Muscle of arm (tissue), 12 donors: ENCODE measurements around the gene KRTAP10-7. TPM values are rescaled to one million over a fixed set of nuclear protein-coding genes. Genes with fewer than 3 reads are reported as not detected.
"Not testable (repeated sequence)": the region's sequence is repeated elsewhere in the genome, so short reads cannot be mapped to it uniquely, and the experiment has no call there.

Experiments used
- DNase-seq: peaks from one replicate; pipeline ENCODE4 v3.0.0-alpha.2; 2013
- polyA plus RNA-seq, 12 donors: library from polyadenylated mRNA; unstranded; fragments of 120-200 nt; gene quantifications; one replicate each; pipeline ENCODE4 v1.2.1, GENCODE V29; 2013; ENCODE audit not compliant: insufficient read length in 12 of 12

KRTAP10-7 gene
- polyA plus RNA-seq, 12 donors: not detected

DNA sequence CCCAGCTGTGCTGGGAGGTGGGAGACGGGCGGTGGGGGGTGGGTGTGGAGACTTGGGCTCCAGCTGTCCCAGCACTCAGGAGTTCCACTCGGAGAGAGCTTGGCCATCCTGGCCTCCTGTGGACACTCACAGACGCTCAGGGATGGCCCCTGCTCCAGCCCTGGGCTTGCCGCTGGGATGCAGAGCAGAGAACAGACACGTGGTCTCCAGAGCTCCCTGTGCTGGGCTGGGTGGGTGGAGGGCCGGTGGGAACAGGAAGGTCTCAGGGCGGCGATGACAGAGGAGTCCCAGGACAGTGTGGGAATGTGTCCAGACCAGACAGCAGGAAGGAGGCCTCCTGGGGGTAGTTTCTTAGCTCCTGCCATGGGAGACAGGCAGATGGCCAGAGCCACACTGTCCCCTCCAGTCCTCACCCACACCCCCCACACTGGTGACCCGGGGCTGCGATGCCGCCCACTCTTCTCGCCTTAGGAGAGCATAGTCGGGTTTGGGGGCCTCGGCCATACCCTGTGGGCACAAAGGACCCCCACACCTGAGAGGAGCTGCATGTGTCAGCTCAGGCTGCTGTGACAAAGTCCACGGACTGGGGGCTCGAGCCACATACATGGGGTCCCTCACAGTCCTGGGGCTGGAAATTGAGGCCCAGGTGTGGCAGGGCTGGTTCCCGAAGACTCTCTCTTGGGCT is 28.5 kb downstream of the KRTAP10-7 start:
- no peak for DNase-seq

DNA sequence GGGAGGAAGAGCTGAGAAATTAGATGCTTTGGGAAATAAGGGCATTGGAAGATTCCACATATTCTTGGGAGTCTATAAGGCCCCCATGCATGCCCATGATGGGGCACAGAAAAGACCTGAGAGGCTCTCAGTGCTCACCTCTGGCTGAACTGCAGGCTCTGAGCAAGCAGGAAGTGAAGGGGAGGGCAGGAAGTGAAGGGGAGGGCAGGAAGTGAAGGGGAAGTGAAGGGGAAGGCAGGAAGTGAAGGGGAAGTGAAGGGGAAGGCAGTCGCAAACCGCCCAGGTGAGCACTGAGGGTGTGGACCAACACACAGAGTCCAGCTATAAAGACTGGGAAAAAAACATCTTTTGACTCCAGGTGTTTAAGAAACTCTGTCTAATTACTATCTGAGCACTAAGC is 30.0 kb downstream of the KRTAP10-7 start:
- no peak for DNase-seq

DNA sequence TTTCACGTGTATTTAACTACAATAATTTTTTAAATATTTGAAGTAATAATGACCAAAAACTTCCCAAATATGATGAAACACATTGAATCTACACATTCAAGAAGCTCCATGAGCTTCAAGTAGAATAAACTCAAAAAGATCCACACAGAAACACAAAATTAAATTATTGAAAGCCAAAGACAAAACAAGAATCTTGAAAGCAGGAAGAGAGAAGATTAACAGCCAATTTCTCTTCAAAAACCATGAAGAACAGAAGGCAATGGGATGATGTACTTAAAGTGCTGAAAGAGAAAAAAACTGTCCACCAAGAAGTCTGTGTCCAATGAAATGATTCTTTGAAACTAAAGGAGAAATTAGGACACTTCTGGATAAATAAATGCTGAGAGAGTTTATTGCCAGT is 31.7 kb downstream of the KRTAP10-7 start:
- no peak for DNase-seq

DNA sequence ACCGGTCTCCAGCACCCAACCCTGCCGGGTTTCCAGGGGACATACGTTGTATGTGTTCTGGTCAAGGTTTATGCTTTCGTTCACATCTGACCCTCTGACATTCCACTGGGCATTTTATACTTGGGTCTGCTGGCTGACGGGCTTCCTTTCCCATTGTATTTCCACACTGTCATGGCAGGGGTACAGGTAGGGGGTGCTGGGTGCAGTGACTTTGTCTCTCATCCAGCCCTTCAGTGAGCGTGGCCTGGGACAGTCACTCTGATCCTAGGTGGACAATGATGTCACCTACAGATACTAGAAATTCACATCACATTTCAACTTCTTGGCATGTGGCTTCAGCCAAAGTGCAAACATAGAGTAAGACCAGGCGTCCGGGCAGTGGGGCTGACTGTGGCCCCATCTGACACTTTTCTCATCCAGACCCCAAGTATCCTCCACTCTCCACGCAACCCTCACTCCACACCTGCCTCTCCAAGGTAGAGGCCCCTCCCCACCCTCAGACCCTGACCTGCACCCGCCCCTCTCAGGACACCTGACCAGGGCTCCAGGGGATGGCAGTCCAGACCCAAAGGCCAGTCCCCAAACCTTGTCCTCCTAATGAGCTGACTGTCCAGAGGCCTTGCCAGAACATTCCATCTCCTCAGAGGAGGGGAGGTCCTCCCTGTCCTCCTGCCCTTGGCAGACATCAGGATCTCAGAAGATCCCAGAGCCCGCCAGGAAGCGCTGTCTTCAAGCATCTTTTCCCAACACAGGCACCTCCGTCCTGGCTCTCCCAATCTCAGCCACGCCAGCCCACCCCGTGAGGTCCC is 36.0 kb downstream of the KRTAP10-7 start:
- DNase-seq: no peak

DNA sequence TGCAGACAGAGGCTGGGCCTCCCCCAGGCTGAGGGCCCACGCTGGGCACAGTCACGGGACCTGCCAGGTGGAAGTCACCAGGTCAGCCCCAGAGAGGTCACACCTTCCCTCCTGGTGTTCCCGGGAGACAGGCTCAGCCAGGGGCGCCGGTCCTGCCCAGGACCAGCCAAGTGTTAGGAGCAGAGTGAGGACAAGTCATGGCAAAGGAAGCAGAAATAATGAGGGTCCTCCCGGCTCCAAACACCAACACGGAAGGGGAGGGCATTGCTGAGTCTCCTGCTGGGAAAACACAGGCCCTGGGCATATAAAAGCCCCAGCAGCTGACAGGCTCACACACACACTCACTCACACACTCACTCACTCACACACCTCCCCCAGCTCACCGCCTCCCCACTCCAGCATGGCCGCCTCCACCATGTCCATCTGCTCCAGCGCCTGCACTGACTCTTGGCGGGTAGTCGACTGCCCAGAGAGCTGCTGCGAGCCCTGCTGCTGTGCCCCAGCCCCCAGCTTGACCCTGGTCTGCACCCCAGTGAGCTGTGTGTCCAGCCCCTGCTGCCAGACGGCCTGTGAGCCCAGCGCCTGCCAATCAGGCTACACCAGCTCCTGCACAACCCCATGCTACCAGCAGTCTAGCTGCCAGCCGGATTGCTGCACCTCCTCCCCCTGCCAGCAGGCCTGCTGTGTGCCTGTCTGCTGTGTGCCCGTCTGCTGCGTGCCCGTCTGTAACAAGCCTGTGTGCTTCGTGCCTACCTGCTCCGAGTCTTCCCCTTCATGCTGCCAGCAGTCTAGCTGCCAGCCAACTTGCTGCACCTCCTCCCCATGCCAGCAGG is 36.8 kb downstream of the KRTAP10-7 start, which contains the start of gene KRTAP10-10:
TSS of gene KRTAP10-10 (plus strand) at position 339 of the 833 bp plus-strand sequence. CDS start at position 401, 62 bp downstream.
- DNase-seq: no peak

DNA sequence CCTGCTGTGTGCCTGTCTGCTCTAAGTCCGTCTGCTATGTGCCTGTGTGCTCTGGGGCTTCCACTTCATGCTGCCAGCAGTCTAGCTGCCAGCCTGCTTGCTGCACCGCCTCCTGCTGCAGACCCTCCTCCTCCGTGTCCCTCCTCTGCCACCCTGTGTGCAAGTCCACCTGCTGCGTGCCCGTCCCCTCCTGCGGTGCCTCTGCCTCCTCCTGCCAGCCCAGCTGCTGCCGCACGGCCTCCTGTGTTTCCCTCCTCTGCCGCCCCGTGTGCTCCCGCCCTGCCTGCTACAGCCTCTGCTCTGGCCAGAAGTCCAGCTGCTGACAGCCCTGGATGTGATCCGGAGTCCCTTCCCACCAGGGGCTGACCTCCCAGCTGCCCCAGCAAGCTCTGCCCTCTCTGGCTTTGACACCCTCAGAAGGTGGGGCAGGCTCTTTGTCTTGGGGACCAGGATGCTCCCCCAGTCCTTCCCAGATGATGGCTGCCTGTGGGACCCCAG is 37.5 kb downstream of the KRTAP10-7 start:
- DNase-seq: not testable (repeated sequence)

DNA sequence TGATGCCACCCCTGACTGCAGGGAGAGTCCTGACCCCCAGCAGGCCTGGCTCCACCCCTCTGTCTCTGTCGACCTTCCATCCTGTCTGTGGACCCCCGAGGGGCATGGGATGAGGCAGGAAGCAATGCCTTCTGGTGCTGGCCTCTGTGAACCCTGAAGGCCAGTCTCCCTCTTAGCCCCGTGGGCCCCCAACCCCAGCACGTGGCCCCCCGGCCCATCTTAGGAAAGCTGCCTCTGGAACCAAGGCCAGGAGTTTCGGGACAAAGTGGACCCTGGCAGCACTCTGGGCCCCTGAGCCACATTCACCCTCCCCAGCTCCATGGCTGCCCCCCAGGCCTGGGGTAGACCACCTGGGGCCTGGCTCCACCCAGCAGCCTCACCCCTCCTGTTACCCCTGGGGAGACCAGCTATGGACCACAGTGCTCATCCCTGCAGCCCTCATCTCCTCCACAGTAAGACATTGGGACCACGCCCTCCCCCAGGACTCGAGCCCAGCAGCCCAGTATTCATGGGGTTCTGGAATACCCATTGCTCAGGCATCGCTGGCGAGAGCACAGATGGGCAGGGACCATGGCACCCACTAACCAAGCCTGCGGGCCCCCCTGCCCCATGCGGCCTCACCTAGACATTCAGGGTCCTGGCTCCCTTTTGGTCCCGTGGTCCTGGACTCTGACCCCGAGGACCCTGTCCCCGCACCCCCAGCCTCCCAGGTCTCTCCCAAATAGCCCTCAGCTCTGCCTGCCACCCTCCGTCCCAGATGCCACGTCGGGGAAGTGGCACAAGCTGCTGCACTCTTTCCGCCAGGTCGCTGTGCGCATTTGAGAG is 38.3 kb downstream of the KRTAP10-7 start:
- not testable (repeated sequence) for DNase-seq

DNA sequence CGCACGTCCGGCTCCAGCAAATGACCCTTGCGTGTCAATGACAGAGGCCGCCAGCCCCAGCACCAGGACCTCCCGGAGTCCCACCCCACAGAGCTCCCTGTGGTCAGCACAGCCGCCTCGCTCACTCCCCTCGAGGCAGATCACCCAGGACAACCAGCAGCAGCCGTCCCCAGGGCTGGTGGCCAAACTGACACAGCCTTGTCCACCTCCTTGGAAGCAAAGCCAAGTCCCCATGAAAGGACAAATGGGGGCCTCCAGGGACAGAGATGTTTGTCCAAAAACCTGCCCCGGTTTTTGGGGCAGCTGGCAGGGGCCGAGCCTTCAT is 38.9 kb downstream of the KRTAP10-7 start:
- DNase-seq: no peak

DNA sequence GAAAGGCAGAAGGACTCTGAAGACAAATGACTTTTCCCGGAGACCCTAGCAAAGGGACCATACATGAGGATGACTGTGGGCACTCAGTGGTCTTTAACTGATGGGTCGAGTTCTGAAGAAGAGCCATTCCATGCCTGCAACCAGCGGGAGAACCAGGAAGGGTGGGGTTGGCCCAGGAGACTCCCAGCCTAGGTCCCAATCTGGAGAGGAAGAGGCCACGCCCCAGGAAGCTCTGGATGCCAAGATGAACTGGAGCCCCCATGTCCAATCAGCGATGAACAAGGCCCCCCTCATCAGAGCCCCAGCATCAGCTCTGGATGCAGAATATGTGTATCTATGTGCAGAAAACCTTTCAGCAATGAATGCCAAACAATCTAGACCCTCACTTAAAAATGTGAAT is 40.4 kb downstream of the KRTAP10-7 start:
- no peak for DNase-seq

DNA sequence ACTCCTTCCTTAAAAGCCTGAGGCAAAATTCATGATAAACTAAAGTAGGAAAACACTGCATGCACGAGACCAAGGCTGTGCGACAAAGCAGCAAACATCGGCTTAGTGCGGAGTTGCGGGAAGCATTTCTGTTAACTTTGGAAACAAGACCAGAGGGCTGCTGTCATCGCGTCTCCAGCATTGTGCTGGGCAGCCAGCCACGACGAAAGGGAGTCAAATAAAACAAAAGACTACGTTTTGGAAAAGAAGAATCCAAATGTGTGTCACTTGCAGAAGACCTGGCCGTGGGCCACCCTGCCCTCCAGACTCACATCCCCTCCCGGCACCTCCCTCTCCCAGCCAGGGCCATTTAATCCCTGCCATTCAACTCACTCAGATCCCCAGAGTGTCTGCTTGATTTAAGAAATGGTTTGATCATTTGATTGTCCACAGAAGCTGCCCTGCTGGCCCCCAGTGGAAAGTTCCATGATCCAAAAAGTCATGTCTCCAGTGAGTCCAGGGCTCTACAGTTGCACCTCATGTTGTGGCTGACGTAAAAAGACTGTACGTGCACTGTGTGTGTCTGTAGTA is 43.4 kb downstream of the KRTAP10-7 start:
- no peak for DNase-seq

DNA sequence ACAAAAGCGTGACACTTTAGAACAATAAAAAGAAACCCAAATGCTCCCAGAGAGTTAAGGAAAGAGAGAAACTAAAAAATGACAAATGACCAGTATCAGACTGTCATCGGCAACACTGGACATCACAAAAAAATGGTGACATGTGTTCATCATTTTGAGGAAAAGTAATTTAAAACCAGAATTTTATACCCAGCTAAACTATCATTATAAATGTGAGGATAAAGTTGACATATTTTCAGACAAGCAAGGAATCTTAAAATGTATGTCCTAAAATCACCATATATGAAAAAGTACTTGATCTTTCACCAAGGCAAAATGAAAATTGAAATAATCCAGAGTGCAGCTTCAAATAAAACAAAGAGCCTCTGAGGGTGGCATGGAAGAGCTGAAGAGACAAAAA is 44.5 kb downstream of the KRTAP10-7 start:
- no peak for DNase-seq

DNA sequence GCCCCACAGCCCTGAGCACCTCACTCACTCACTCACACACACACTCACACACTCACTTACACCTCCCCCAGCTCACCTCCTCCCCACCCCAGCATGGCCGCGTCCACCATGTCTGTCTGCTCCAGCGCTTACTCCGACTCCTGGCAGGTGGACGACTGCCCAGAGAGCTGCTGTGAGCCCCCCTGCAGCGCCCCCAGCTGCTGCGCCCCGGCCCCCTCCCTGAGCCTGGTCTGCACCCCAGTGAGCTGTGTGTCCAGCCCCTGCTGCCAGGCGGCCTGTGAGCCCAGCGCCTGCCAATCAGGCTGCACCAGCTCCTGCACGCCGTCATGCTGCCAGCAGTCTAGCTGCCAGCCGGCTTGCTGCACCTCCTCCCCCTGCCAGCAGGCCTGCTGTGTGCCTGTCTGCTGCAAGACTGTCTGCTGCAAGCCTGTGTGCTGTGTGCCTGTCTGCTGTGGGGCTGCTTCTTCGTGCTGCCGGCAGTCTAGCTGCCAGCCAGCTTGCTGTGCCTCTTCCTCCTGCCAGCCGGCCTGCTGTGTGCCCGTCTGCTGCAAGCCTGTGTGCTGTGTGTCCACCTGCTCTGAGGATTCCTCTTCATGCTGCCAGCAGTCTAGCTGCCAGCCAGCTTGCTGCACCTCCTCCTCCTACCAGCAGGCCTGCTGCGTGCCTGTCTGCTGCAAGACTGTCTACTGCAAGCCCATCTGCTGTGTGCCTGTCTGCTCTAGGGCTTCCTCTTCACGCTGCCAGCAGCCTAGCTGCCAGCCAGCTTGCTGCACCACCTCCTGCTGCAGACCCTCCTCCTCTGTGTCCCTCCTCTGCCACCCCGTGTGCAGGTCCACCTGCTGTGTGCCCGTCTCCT is 46.2 kb downstream of the KRTAP10-7 start, which contains the start of gene KRTAP10-11:
TSS of gene KRTAP10-11 (plus strand) at position 49 of the 856 bp plus-strand sequence. CDS start at position 94, 45 bp downstream.
- DNase-seq: not testable (repeated sequence)

DNA sequence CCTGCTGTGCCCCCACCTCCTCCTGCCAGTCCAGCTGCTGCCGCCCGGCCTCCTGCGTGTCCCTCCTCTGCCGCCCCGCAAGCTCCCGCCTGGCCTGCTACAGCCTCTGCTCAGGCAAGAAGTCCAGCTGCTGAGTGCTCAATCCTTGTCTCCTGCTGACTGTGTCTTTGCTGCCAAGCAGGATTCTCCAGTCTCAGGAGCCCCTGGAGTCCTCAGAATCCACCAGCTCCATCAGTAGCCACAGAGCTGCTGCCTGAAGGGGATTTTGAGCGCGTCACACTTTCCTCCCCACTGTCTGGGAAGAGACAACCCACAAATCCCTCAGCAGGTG is 46.8 kb downstream of the KRTAP10-7 start:
- no peak for DNase-seq

DNA sequence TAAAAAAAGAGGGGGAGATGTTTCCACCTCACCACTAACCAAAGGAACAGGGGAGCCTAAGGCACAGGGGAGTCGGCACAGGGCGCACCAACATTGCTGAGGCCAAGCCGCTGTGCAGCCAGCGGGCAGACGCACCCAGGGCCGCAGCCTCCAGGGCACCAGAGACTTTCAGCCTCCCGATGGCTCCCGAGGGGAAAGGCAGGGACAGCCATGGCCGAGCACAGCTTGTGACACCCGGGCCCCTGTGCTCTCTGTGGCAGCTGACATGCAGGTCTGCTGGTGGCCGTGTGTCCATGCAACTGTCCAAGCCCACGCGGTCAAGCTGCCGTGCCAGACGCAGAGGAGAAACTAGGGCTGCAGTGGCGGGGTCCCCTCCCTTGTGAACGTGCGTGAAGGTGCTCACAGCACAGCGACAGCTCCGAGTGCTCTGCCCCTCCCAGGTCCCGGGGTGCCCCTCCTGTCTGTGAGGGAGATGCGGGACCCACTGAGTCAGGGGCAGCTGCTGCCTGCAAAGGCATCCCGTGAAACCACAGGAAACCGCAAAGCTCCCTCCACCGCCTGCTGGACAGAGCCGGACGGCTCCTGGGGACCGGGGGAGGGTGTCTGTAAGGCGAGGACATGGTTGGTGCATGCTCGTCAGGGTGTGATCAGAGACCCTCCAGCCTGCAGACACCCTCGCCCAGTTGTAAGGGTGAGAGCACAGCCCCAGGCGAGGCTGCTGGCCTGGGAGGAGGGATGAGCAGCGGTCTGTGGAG is 48.3 kb downstream of the KRTAP10-7 start:
- DNase-seq: no peak

DNA sequence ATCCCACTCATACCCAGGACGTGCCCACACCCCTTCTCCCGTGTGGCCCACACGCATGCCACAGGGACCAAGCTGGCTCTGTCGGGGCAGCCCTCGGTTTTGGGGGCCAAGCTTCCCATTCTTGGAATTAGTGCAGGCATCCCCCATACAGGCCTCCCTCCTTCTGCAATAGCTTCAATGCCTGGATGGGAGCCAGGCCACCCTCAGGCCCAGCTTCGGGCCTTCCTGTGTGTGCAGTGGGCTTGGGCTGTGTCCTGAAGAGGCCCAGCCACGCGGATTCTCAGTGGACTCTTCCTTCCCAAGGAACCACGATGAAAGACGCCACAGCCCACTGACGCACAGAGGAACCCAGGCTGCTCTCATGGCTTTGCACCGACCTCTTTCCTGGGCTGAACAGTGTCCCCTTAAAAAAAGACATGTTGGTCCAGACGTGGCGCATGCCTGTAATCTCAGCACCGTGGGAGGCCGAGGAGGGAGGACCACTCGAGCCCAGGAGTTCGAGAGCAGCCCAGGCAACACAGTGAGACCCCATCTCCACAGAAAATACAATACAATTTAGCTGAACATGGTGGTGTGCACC is 49.2 kb downstream of the KRTAP10-7 start:
- no peak for DNase-seq

DNA sequence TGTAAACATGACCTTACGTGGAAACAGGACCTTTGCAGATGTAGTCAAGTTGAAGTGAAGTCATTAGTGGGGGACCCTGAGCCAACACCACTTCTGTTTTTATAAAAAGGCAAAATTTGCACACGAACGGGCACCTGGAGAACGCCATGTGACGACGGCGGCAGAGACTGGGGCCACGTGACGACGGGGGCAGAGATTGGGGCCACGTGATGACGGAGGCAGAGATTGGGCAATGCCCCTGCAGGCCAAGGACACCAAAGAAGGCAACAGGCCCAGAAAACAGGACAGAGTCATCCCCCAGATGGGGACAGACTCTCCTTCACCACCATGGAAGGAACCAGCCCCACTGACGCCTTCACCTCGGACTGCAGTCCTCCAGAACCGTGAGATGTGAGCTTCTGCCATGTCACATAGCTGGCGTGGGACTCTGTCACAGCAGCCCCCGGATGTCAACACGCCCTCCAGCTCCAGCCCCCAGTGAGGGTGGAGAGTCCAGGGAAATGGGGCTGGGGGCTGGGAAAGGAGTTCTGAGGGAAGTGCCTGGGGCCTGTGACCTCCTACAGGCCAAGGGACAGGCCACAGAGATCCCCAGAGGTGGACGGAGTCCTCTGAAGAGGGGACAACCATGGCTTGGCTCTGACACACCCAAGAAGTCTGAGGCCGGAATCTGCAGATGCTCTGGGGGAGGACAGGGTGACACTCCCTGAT is 50.0 kb downstream of the KRTAP10-7 start:
- no peak for DNase-seq

DNA sequence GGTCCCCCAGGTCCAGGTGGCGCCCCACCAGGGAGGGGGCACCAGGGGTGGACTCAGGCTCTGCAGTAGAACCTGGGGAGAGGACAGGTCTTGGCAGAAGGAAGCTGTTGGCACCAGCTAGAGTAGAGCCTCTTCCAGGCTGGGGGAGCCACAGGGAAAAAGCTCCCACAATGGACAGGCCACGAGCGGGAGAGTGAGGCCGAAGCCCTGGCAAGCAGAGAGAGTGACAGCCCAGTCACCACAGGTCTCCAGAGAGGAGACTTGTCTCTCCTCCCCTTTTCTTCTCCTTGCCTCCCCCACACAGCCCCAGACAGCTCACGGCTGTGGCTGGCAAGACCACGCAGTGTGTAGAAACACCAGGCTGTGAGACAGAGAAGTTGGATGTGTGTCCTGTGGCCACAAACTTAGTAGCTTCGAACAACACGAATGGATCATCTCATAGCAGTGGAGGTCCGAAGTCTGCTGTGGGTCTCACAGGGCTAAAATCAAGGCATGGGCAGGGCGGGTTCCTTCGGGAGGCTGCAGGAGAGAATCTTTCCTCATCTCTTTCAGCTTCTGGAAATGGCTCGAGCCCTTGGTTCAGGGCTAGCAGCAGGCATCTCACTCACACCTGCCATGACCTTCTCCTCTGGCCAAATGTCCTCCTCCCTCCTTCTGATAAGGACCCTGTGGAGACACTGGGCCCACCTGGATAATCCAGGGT is 50.7 kb downstream of the KRTAP10-7 start:
- no peak for DNase-seq
